ENCODE data around the gene C4orf50. TPM values are rescaled to one million over a fixed set of nuclear protein-coding genes. Genes with fewer than 3 reads are reported as not detected.

Gene C4orf50
- total and polyA plus RNA-seq, 2 of the 4 experiments (the other 2 are of a cell fraction), result not detected

DNA sequence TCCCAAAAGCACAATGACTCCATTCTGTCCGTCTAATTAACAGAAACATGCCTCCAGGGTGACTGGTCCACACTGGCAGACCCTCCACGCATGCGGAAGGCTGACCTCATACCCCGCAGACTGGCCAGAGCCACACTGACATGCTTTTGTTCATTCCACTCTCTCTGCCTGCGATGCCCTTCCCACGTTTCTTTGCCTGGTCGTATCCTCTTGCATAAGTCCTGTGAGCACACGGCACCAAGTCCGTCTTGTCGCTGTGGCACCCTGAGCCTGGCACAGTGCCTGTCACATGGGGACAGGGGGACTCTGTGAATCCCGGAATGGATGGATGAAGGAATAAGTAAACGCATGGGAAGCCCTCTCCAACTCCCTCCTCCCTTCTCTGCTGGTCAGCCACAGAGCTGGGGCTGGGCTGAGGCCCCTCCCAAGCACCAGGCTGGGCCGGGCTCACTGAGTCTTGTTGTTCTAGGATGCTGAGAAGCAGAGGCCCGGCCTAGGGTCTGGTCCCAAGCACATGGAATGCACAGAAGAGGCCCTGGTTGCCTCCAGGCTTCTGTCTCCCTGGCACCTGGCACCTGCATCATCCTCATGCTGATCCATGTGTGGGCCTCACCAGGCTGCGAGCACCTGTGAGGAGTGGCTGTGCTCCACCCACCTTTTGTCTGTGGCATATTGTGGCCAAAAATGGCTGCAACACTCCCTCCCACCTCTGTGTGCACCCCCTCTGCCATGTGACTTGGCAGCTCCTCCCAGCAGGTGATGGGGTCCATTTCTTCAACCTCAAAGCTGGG is 38.9 kb upstream of the C4orf50 start:
- Histone ChIP-seq H3K36me3 (ENCODE audit: control insufficient read depth, insufficient read depth, low read length) (no peaks in the 10 kb centered on the region), H3K14ac (replicated peaks; ENCODE audit: low read depth, low read length) (no peak overlapping the region), H3K4ac (ENCODE audit: low read depth, low read length) (no peak overlapping the region), H3K56ac (ENCODE audit: extremely low read depth, insufficient read depth, low read length) (no peak overlapping the region), H2AK9ac (replicated peaks; ENCODE audit: low read depth, low read length, poor library complexity) (no peak overlapping the region), H3K9me1 (ENCODE audit: insufficient read depth, low read length) (no peaks in the 10 kb centered on the region), H3K9me3 (ENCODE audit: control insufficient read depth, insufficient read depth, low read length) (peaks cover 48% of the 10 kb centered on the region), H3K4me3 (ENCODE audit: insufficient read depth, low read depth, low read length) (no peak overlapping the region), H3K23ac (ENCODE audit: low read depth, low read length) (no peak overlapping the region), H3K9ac (ENCODE audit: low read depth, low read length) (no peak overlapping the region), H3K4me1 (ENCODE audit: control insufficient read depth, insufficient read depth, low read length) (no peaks in the 10 kb centered on the region), H2BK5ac (ENCODE audit: low read depth, low read length, poor library complexity, severe bottlenecking) (no peak overlapping the region), H3K4me2 (ENCODE audit: low read depth, low read length) (no peak overlapping the region), H2BK15ac (ENCODE audit: low read depth, low read length) (no peak overlapping the region), H4K20me1 (ENCODE audit: insufficient read depth, low read length) (no peaks in the 10 kb centered on the region), H2AK5ac (ENCODE audit: low read depth, low read length) (no peak overlapping the region), H2BK120ac (ENCODE audit: low read depth, low read length) (no peak overlapping the region), H2BK20ac (ENCODE audit: low read depth, low read length) (no peak overlapping the region), H4K5ac (ENCODE audit: low read depth, low read length) (no peak overlapping the region), H4K8ac (ENCODE audit: low read depth in 2 of 2, low read length in 2 of 2) (no peak overlapping the region), H3K18ac (ENCODE audit: low read depth, low read length) (no peak overlapping the region), H4K91ac (ENCODE audit: insufficient read depth, low read depth, low read length) (no peak overlapping the region), H3K27me3 (ENCODE audit: control insufficient read depth, insufficient read depth, low read length) (no peaks in the 10 kb centered on the region), H2AFZ (replicated peaks; ENCODE audit: low read length, poor library complexity) (no peak overlapping the region), H3K79me1 (ENCODE audit: low read depth in 1 of 2, low read length in 2 of 2) (no peaks in the 10 kb centered on the region), H3K27ac (ENCODE audit: insufficient read depth, low read length) (no peak overlapping the region)
- ATAC-seq (ENCODE audit: low read depth) (no peak), DNase-seq (no peak)
- intact Hi-C loops (cut with micrococcal nuclease) (no loop called here), in situ Hi-C loops (cut with MboI; ENCODE audit: low sequenced_read_pairs) (no loop called here), dilution Hi-C loops (cut with HindIII; ENCODE audit: low sequenced_read_pairs, unreplicated experiment) (no loop called here)
- CTCF ChIA-PET, result no interaction called here
- BruUV-seq (replicated peaks), result no TSS peak
- POLR2A ChIA-PET (ENCODE audit: unreplicated experiment), result no interaction called here
- TF ChIP-seq RCOR1 (IDR thresholded peaks at IDR 0.05; ENCODE audit: insufficient replicate concordance, low read length) (no peak), MAFK (IDR thresholded peaks at IDR 0.05; ENCODE audit: low read depth, low read length) (no peak), MXI1 (IDR thresholded peaks at IDR 0.05; ENCODE audit: borderline replicate concordance, low read depth, low read length) (no peak)
- TF ChIP-seq, protein P1, sequence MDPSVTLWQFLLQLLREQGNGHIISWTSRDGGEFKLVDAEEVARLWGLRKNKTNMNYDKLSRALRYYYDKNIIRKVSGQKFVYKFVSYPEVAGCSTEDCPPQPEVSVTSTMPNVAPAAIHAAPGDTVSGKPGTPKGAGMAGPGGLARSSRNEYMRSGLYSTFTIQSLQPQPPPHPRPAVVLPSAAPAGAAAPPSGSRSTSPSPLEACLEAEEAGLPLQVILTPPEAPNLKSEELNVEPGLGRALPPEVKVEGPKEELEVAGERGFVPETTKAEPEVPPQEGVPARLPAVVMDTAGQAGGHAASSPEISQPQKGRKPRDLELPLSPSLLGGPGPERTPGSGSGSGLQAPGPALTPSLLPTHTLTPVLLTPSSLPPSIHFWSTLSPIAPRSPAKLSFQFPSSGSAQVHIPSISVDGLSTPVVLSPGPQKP (IDR thresholded peaks at IDR 0.05; ENCODE audit: borderline replicate concordance, low read depth, low read length), result no peak
- TF ChIP-seq, protein P2, sequence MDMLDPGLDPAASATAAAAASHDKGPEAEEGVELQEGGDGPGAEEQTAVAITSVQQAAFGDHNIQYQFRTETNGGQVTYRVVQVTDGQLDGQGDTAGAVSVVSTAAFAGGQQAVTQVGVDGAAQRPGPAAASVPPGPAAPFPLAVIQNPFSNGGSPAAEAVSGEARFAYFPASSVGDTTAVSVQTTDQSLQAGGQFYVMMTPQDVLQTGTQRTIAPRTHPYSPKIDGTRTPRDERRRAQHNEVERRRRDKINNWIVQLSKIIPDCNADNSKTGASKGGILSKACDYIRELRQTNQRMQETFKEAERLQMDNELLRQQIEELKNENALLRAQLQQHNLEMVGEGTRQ (IDR thresholded peaks at IDR 0.05; ENCODE audit: low read depth, low read length), result no peak
- TF ChIP-seq, protein P3, sequence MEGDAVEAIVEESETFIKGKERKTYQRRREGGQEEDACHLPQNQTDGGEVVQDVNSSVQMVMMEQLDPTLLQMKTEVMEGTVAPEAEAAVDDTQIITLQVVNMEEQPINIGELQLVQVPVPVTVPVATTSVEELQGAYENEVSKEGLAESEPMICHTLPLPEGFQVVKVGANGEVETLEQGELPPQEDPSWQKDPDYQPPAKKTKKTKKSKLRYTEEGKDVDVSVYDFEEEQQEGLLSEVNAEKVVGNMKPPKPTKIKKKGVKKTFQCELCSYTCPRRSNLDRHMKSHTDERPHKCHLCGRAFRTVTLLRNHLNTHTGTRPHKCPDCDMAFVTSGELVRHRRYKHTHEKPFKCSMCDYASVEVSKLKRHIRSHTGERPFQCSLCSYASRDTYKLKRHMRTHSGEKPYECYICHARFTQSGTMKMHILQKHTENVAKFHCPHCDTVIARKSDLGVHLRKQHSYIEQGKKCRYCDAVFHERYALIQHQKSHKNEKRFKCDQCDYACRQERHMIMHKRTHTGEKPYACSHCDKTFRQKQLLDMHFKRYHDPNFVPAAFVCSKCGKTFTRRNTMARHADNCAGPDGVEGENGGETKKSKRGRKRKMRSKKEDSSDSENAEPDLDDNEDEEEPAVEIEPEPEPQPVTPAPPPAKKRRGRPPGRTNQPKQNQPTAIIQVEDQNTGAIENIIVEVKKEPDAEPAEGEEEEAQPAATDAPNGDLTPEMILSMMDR (conservative IDR thresholded peaks at IDR 0.05; ENCODE audit: low read depth, low read length), result no peak
- 39% methylated on average over 7 of the region's 15 CpGs; no CpG with 5 or more reads in 1 of the 2 experiments for WGBS, 2 experiments (ENCODE audit: extremely low coverage in 2 of 2, insufficient read length in 1 of 2)

Data from IMR-90 (cell line).